ENCODE measurements around the gene ZNF581. TPM values are rescaled to one million over a fixed set of nuclear protein-coding genes. Genes with fewer than 3 reads are reported as not detected.

Gene ZNF581
- total RNA-seq, 3 donors from 2014 or later, result 10.7 to 16.8 (median 16.7) TPM

GRCh38 chr19:55601084-55601483 lies 42.4 kb upstream of the ZNF581 start:
- H3K4me3 ChIP-seq, result peak overlapping the region; percentile 76 to 98 (median 81)
- intact Hi-C loops (cut with DNase I; ENCODE audit: low total_unique reads), result no loop called here

GRCh38 chr19:55602104-55603001 lies 41.1 kb upstream of the ZNF581 start:
- no peak for DNase-seq (ENCODE audit: low spot score in 2 of 2)
- Histone ChIP-seq H3K36me3 (no peaks in the 10 kb centered on the region), H3K4me1 (peaks cover 0 to 6% of the 10 kb centered on the region in 2 donors), H3K27me3 (no peaks in the 10 kb centered on the region), H3K27ac (peak overlapping the region; percentile 98 to 100), H3K4me3 (no peak overlapping the region), H3K9me3 (no peaks in the 10 kb centered on the region)
- intact Hi-C loops (cut with DNase I; ENCODE audit: low total_unique reads), result no loop called here
- TF ChIP-seq CTCF (IDR thresholded peaks at IDR 0.05), result no peak

More at GRCh38 chr19:55601084-55601483, 42.4 kb upstream of the ZNF581 start:
- no peaks in the 10 kb centered on the region for H3K9me3 ChIP-seq
- no peaks in the 10 kb centered on the region for H3K36me3 ChIP-seq
- H3K27ac ChIP-seq, result peak overlapping the region; percentile 98 to 100
- no peak for TF ChIP-seq POLR2A (IDR thresholded peaks at IDR 0.05)
- peak in 1 of 3 donors; percentile 34 for TF ChIP-seq POLR2AphosphoS5 (IDR thresholded peaks at IDR 0.05)
- TF ChIP-seq CTCF (IDR thresholded peaks at IDR 0.05), result no peak
- no peaks in the 10 kb centered on the region for H3K4me1 ChIP-seq
- no peaks in the 10 kb centered on the region for H3K27me3 ChIP-seq
- no peak for DNase-seq (ENCODE audit: low spot score in 2 of 2)

DNA sequence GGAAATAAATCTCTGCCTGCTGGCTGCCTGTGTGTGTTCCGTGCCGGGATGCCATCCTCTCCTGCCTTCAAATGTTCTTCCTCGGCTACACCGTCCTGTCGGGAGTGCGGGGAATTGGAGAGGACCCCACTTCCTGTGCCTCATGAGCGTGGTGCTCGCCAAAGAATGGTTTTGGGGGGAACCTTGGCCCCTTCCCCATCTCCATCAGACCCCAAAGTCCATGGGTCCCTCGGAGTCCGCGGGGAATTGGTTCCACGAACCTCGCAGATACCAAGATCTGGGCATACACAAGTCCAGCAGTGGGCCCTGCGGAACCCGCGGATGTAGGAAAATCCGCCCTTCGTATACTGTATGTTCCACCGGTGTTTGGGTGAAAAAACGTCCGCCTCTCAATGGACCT lies 40.3 kb upstream of the ZNF581 start:
- TF ChIP-seq POLR2A (IDR thresholded peaks at IDR 0.05) (no peak), POLR2AphosphoS5 (IDR thresholded peaks at IDR 0.05) (no peak), CTCF (IDR thresholded peaks at IDR 0.05) (no peak)
- no peak for DNase-seq (ENCODE audit: low spot score in 2 of 2)
- no peaks in the 10 kb centered on the region for H3K9me3 ChIP-seq
- no peak overlapping the region for H3K4me3 ChIP-seq
- peak overlapping the region in 1 of 2 donors; percentile 23 for H3K27ac ChIP-seq
- no peaks in the 10 kb centered on the region for H3K27me3 ChIP-seq
- intact Hi-C loops (cut with DNase I; ENCODE audit: low total_unique reads), result no loop called here
- peaks cover 0 to 6% of the 10 kb centered on the region in 2 donors for H3K4me1 ChIP-seq
- no peaks in the 10 kb centered on the region for H3K36me3 ChIP-seq

DNA sequence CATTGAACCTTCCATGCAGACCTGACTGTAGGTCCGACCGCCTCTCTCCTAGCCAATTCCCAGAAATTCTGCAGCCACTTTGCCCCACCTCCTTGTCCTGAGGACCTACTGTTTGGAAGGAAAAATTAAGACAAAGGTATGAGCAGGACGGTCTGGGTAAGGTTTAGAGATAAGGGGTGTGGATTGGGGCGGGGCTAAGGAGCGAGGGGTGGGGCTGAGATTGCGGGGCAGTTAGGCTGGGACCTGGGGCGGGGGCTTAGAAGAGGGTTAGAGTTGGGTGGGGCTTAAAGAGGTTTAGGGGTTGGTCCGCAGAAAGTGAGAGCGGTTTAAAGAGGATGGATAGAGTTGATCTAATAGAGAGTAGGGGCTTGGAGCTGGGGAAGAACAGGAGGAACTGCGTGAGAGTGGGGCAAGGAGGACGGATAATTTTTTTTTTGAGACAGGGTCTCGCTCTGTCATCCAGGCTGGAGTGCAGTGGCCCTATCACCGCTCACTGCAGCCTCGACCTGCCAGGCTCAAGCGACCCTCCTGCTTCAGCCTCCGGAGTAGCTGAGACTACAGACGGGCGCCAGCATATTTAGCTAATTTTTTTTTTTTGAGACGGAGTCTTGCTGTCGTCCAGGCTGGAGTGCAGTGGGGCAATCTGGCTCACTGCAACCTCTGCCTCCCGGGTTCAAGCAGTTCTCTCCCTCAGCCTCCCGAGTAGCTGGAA lies 39.7 kb upstream of the ZNF581 start:
- peak overlapping the region in 2 of 3 donors; percentile 88 to 91 for H3K4me3 ChIP-seq
- H3K27ac ChIP-seq, result peak overlapping the region; percentile 93 to 98
- H3K36me3 ChIP-seq, result no peaks in the 10 kb centered on the region
- peaks cover 0 to 6% of the 10 kb centered on the region in 2 donors for H3K4me1 ChIP-seq
- H3K9me3 ChIP-seq, result no peaks in the 10 kb centered on the region
- no peak for DNase-seq (ENCODE audit: low spot score in 2 of 2)
- H3K27me3 ChIP-seq, result no peaks in the 10 kb centered on the region
- TF ChIP-seq CTCF (IDR thresholded peaks at IDR 0.05) (no peak), POLR2A (IDR thresholded peaks at IDR 0.05) (no peak), POLR2AphosphoS5 (IDR thresholded peaks at IDR 0.05) (no peak)
- intact Hi-C loops (cut with DNase I; ENCODE audit: low total_unique reads), result no loop called here

DNA sequence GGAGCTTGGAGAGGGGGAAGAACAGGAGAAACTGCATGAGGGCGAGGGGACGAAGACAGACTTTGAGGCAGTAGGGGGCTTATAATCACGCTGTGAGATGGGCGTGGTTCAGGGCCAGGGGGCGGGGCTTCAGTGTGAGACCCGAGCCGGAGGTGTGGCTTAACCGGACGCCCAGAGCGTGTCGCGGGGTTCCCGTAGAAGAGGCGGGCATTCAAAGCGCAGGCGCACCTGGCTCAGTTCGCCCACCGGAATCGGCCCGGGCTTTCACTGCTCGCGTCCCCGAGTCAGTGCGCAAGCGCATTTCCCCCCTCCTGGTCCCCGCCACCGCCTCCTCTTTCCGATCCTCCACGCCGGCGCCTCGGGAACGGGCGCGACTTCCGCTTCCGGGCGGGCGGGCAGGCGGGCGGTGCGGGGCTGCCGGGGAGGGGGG lies 38.2 kb upstream of the ZNF581 start:
- Histone ChIP-seq H3K4me1 (peaks cover 0 to 6% of the 10 kb centered on the region in 2 donors), H3K9me3 (no peaks in the 10 kb centered on the region), H3K36me3 (no peaks in the 10 kb centered on the region), H3K27ac (peak overlapping the region; percentile 93 to 98), H3K4me3 (peak overlapping the region; percentile 88 to 91 (median 91)), H3K27me3 (no peaks in the 10 kb centered on the region)
- intact Hi-C loops (cut with DNase I; ENCODE audit: low total_unique reads), result no loop called here
- DNase-seq (ENCODE audit: low spot score in 2 of 2), result peak; percentile 96
- TF ChIP-seq POLR2AphosphoS5 (IDR thresholded peaks at IDR 0.05), result peak; percentile 22 to 49 (median 42)
- no peak for TF ChIP-seq CTCF (IDR thresholded peaks at IDR 0.05)
